WTC11 (cell line): ENCODE measurements around the gene SLC22A31. TPM values are rescaled to one million over a fixed set of nuclear protein-coding genes. Genes with fewer than 3 reads are reported as not detected.

Source experiments
- ATF1 ChIP-seq: sonication (generic); formaldehyde crosslinking; IDR thresholded peaks from 2 replicates; pipeline ENCODE4 v1.8.1; 2023; ENCODE audit warnings: mild to moderate bottlenecking, moderate library complexity, missing genetic modification reagents
- E2F5 ChIP-seq: sonication (generic); formaldehyde crosslinking; IDR thresholded peaks from 2 replicates; pipeline ENCODE4 v1.8.1; 2022; ENCODE audit warnings: mild to moderate bottlenecking, moderate library complexity, missing genetic modification reagents
- EMX1 ChIP-seq: fragments of 250-450 bp; sonication (Bioruptor Pico); IDR thresholded peaks from 2 replicates; pipeline ENCODE4 v1.8.0; 2021; ENCODE audit warnings: mild to moderate bottlenecking
- GTF2I ChIP-seq: fragments of 250-450 bp; sonication (Bioruptor Pico); conservative IDR thresholded peaks from 2 replicates; pipeline ENCODE4 v1.4.0; 2021; ENCODE audit warnings: mild to moderate bottlenecking
- HMGA2 ChIP-seq: fragments of 250-450 bp; sonication (Bioruptor Pico); IDR thresholded peaks from 2 replicates; pipeline ENCODE4 v1.4.0; 2021; ENCODE audit warnings: mild to moderate bottlenecking, moderate library complexity
- HMGXB4 ChIP-seq: sonication (generic); formaldehyde crosslinking; IDR thresholded peaks from 2 replicates; pipeline ENCODE4 v1.8.1; 2023; ENCODE audit warnings: mild to moderate bottlenecking, moderate library complexity, missing genetic modification reagents
- KAT7 ChIP-seq: sonication (generic); formaldehyde crosslinking; IDR thresholded peaks from 2 replicates; pipeline ENCODE4 v1.8.1; 2023; ENCODE audit warnings: missing genetic modification reagents, mild to moderate bottlenecking, borderline replicate concordance
- MXD4 ChIP-seq: fragments of 250-450 bp; sonication (Bioruptor Pico); IDR thresholded peaks from 2 replicates; pipeline ENCODE4 v1.8.0; 2021; ENCODE audit warnings: mild to moderate bottlenecking, moderate library complexity, borderline replicate concordance
- MYBL2 ChIP-seq: sonication (generic); formaldehyde crosslinking; IDR thresholded peaks from 2 replicates; pipeline ENCODE4 v1.8.1; 2023; ENCODE audit warnings: mild to moderate bottlenecking, moderate library complexity, missing genetic modification reagents
- NFE2L1 ChIP-seq: sonication (generic); formaldehyde crosslinking; IDR thresholded peaks from 2 replicates; pipeline ENCODE4 v1.8.1; 2023; ENCODE audit warnings: missing genetic modification reagents
- NFYB ChIP-seq: sonication (generic); formaldehyde crosslinking; conservative IDR thresholded peaks from 2 replicates; pipeline ENCODE4 v1.8.0; 2022; ENCODE audit warnings: low read depth, missing genetic modification reagents
- PRDM15 ChIP-seq: sonication (generic); formaldehyde crosslinking; IDR thresholded peaks from 2 replicates; pipeline ENCODE4 v1.8.0; 2022; ENCODE audit warnings: missing genetic modification reagents
- RELA ChIP-seq: sonication (generic); formaldehyde crosslinking; IDR thresholded peaks from 2 replicates; pipeline ENCODE4 v1.8.1; 2022; ENCODE audit warnings: missing genetic modification reagents, mild to moderate bottlenecking, borderline replicate concordance
- RORB ChIP-seq: fragments of 250-450 bp; sonication (Bioruptor Pico); IDR thresholded peaks from 2 replicates; pipeline ENCODE4 v1.9.0; 2021; ENCODE audit warnings: mild to moderate bottlenecking
- SMAD4 ChIP-seq: sonication (generic); formaldehyde crosslinking; IDR thresholded peaks from 2 replicates; pipeline ENCODE4 v1.8.0; 2022; ENCODE audit warnings: mild to moderate bottlenecking, missing genetic modification reagents
- SOX15 ChIP-seq: fragments of 250-450 bp; sonication (Bioruptor Pico); IDR thresholded peaks from 2 replicates; pipeline ENCODE4 v1.9.0; 2021; ENCODE audit warnings: mild to moderate bottlenecking
- TEAD1 ChIP-seq: sonication (generic); formaldehyde crosslinking; IDR thresholded peaks from 2 replicates; pipeline ENCODE4 v1.8.0; 2022; ENCODE audit warnings: mild to moderate bottlenecking, missing genetic modification reagents
- ZNF281 ChIP-seq: sonication (generic); formaldehyde crosslinking; IDR thresholded peaks from 2 replicates; pipeline ENCODE4 v1.8.0; 2023; ENCODE audit warnings: mild to moderate bottlenecking, missing genetic modification reagents
- ZNF317 ChIP-seq: sonication (generic); formaldehyde crosslinking; IDR thresholded peaks from 2 replicates; pipeline ENCODE4 v1.8.1; 2023; ENCODE audit warnings: low read depth, mild to moderate bottlenecking, moderate library complexity, missing genetic modification reagents, borderline replicate concordance
- ZNF423 ChIP-seq: fragments of 250-450 bp; sonication (Bioruptor Pico); IDR thresholded peaks from 2 replicates; pipeline ENCODE4 v2.1.2; 2022; ENCODE audit warnings: mild to moderate bottlenecking, moderate library complexity
- ZNF512 ChIP-seq: sonication (generic); formaldehyde crosslinking; IDR thresholded peaks from 2 replicates; pipeline ENCODE4 v1.8.1; 2022; ENCODE audit warnings: missing genetic modification reagents, borderline replicate concordance
- ZNF532 ChIP-seq: fragments of 250-450 bp; sonication (Bioruptor Pico); IDR thresholded peaks from 2 replicates; pipeline ENCODE4 v1.9.0; 2021; ENCODE audit warnings: mild to moderate bottlenecking, borderline replicate concordance
- total RNA-seq: library from RNA; stranded (reverse); gene quantifications from 3 replicates; pipeline ENCODE4 v1.2.3, GENCODE V29; 2021

SLC22A31 gene
- total RNA-seq, 1 experiment from 2014 or later: 12.1 TPM

GRCh38 chr16:89241187-89242007, 41.1 kb upstream of the SLC22A31 start (continued):
- TF ChIP-seq ZNF512 (CRISPR knock-in tag): 0 out of 2 replicates have a peak, but pooled peaks have one; percentile 32
- no peak for TF ChIP-seq ZNF281
- TF ChIP-seq NFYB (CRISPR knock-in tag): no peak
- no peak for TF ChIP-seq PRDM15
- TF ChIP-seq HMGA2: no peak
- TF ChIP-seq KAT7 (CRISPR knock-in tag): no peak
- no peak for TF ChIP-seq RELA (CRISPR knock-in tag)
- no peak for TF ChIP-seq E2F5 (CRISPR knock-in tag)
- TF ChIP-seq ZNF423: no peak
- TF ChIP-seq TEAD1 (CRISPR knock-in tag): no peak
- TF ChIP-seq HMGXB4 (CRISPR knock-in tag): no peak
- TF ChIP-seq SMAD4 (CRISPR knock-in tag): no peak
- TF ChIP-seq ATF1: no peak
- no peak for TF ChIP-seq MXD4 (CRISPR knock-in tag)
- no peak for TF ChIP-seq EMX1
- no peak for TF ChIP-seq SOX15 (CRISPR knock-in tag)
- no peak; the same call in 1 of the 2 replicates for TF ChIP-seq MYBL2 (CRISPR knock-in tag)
- no peak for TF ChIP-seq GTF2I (CRISPR knock-in tag)
- TF ChIP-seq ZNF317 (CRISPR knock-in tag): no peak
- TF ChIP-seq NFE2L1 (CRISPR knock-in tag): peak; percentile 45; the same call in 1 of the 2 replicates
- no peak for TF ChIP-seq ZNF532
- no peak for TF ChIP-seq RORB (CRISPR knock-in tag)
